Stimulated activated CD4-positive, alpha-beta T cell treated with anti-CD3 and anti-CD28 coated beads, Interleukin-1b, Interleukin-23, amount 100 ng/mL, for 24 hours (primary cell): Measurements from ENCODE around the gene CELF2.
A peak's percentile ranks its signal among the peaks of the same experiment; 100 is the strongest.

ENCODE experiments used
- DNase-seq, 4 experiments: peaks; one replicate each; pipeline ENCODE4 v3.0.0-alpha.2; 2020; ENCODE audit warnings: low read depth in 4 of 4, low spot score in 1 of 4

Gene CELF2

GRCh38 chr10:11262494-11263345 is 245.0 kb downstream of the CELF2 start:
- no peak for DNase-seq

GRCh38 chr10:11263767-11264166 is 246.1 kb downstream of the CELF2 start:
- DNase-seq: no peak

- DNase-seq: no peak
Measured at GRCh38 chr10:11264296-11265048, 246.8 kb downstream of the CELF2 start.

- no peak for DNase-seq
Measured at GRCh38 chr10:11265484-11265883, 247.8 kb downstream of the CELF2 start.

- no peak for DNase-seq
Measured at GRCh38 chr10:11266426-11266825, 248.8 kb downstream of the CELF2 start.

- DNase-seq: peak; percentile 55 to 67 (median 58)
Measured at GRCh38 chr10:11270135-11270857, 252.6 kb downstream of the CELF2 start.

GRCh38 chr10:11270858-11271179 is 253.1 kb downstream of the CELF2 start:
- DNase-seq: no peak

GRCh38 chr10:11272915-11273389 is 255.3 kb downstream of the CELF2 start:
- DNase-seq: peak in 3 of 4 experiments; percentile 13 to 47 (median 16)

- no peak for DNase-seq
Measured at GRCh38 chr10:11274452-11274851, 256.8 kb downstream of the CELF2 start.

- no peak for DNase-seq
Measured at GRCh38 chr10:11275651-11276050, 258.0 kb downstream of the CELF2 start.

- no peak for DNase-seq
Measured at GRCh38 chr10:11276449-11276990, 258.8 kb downstream of the CELF2 start.

GRCh38 chr10:11279314-11279713 is 261.6 kb downstream of the CELF2 start:
- DNase-seq: no peak

GRCh38 chr10:11280187-11280932 is 262.7 kb downstream of the CELF2 start:
- DNase-seq: no peak

- no peak for DNase-seq
Measured at GRCh38 chr10:11282156-11282555, 264.5 kb downstream of the CELF2 start.

- no peak for DNase-seq
Measured at GRCh38 chr10:11282661-11283060, 265.0 kb downstream of the CELF2 start.

- DNase-seq: no peak
Measured at GRCh38 chr10:11284291-11285085, 266.8 kb downstream of the CELF2 start.

- DNase-seq: no peak
Measured at GRCh38 chr10:11285171-11285570, 267.5 kb downstream of the CELF2 start.

- no peak for DNase-seq
Measured at GRCh38 chr10:11286261-11286852, 268.7 kb downstream of the CELF2 start.

GRCh38 chr10:11288302-11288701 is 270.6 kb downstream of the CELF2 start:
- DNase-seq: no peak
